ENCODE data around the gene ZFP36L1.

The ZFP36L1 gene

GRCh38 chr14:68794851-68795596 is 2.2 kb upstream of the ZFP36L1 start:
- DNase-seq, result peak; percentile 61 to 74

DNA sequence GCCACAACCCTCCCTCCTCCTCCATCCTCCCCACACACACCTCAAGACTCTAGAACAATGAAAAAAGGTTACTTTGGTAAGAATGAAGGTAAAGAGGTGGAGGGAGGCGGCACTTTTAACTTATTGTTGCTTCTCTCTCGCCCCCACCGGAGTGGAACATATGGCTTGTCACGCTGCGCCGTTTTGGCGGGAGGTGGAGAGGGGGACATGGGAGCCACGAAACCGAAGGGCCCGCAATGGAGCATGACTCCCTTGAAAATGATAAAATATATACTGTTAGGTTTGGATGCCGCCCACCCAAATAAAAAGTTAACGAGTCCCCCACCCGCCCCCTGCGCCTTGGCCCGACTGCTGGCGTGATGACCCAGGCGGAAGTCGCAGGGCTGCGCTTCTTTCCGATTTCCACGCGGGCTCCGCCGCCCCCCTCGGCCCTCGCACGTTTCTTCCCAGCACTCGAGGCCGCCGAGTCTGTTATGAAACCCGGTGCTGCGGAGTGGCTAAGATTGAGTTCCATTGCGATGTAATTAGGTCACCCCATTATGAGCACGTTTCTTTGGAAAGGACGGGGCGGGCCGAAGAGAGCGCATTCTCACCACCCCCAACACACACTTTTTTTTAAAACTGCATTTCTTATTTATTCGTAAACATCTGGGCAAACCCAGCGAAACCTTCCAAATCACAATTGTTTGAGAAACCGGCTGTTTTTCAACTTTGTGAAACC is 1.4 kb upstream of the ZFP36L1 start:
- DNase-seq, result peak; percentile 93 to 94

GRCh38 chr14:68793734-68794129 is 865 bp upstream of the ZFP36L1 start:
- no peak for DNase-seq

DNA sequence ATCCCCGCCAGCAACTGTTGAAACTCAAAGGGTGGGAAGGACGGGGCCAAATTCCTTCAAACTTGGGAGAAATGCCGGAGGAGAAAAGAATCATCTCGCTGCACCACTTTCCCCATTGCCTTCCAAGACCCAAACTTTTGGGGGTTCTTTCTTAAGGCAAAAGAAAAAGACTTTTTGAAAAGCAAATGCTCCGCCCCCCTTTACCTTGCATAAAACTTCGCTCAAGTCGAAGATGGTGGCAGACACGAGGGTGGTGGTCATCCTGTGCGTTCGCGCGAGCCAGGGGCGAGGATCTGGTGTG is 239 bp downstream of the ZFP36L1 start:
- no peak for DNase-seq

- peak in 1 of 2 donors; percentile 46 for DNase-seq
These were observed 777 bp downstream of the ZFP36L1 start for GRCh38 chr14:68791902-68792677.

- DNase-seq, result no peak
These were observed 1.6 kb downstream of the ZFP36L1 start for GRCh38 chr14:68791078-68791901.

DNA sequence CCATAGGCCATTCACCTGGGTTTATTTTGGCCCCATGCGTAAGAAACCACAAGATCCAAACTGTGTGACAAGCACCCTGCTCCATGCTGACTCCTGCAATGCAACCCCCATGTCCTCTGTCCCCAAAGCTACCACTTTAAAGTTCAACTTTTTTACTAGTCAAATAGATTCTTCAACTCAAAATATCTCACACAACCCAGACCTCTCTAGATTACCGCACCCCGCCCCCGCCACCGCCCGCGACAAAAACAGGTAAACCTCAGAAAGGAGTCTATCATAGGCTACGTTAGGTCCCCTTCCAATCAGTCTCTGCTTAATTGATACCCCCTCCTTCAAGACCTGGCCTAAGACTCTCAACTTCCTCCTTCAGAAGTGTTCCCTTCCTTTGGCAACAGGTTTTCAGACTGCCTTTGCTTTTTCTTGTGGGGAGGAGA is 2.2 kb downstream of the ZFP36L1 start:
- DNase-seq, result peak; percentile 46 to 60

- no peak for DNase-seq
These were observed 2.8 kb downstream of the ZFP36L1 start for GRCh38 chr14:68789821-68790643.

DNA sequence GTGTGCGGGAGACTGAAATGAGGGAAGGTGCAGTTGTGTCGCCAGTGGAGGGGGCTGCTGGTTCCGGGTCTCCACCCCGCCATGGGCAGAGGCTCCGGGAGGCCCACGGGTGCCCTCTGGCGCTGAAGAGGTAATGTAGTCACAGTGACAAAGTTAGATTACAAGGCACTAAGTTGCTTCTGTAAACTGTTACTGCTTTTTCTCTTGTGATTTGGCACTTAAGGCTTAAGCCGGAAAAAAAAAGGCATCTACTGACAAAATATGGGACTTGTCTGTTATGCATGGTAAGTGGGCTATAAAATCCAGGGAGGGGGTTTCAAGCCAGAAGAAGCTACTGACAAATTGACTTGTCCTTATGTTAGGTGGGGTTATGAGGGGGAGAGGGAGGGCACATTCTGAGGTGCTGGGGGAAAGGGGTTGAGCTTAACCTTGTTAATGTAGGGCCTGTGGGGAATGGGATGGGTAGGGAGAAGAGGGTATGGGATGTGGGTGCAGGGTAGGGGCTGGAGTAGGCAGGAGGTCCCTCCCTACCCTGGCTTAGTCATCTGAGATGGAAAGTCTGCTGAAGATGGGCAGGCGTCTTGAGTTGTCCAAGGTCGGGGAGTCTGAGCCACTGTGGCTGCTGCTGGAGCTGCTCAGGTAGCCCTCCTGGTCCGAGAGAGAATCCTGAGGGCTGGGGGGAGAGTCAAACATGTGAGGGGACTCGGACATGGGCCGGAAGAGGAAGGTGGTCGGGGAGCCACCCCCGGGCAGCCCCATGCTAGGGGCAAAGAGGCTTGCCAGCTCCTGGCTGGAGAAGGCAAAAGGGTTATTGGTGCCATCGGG is 3.7 kb downstream of the ZFP36L1 start:
- peak; percentile 90 for DNase-seq

GRCh38 chr14:68788275-68788995 is 4.4 kb downstream of the ZFP36L1 start:
- DNase-seq, result peak in 1 of 2 donors; percentile 19

DNA sequence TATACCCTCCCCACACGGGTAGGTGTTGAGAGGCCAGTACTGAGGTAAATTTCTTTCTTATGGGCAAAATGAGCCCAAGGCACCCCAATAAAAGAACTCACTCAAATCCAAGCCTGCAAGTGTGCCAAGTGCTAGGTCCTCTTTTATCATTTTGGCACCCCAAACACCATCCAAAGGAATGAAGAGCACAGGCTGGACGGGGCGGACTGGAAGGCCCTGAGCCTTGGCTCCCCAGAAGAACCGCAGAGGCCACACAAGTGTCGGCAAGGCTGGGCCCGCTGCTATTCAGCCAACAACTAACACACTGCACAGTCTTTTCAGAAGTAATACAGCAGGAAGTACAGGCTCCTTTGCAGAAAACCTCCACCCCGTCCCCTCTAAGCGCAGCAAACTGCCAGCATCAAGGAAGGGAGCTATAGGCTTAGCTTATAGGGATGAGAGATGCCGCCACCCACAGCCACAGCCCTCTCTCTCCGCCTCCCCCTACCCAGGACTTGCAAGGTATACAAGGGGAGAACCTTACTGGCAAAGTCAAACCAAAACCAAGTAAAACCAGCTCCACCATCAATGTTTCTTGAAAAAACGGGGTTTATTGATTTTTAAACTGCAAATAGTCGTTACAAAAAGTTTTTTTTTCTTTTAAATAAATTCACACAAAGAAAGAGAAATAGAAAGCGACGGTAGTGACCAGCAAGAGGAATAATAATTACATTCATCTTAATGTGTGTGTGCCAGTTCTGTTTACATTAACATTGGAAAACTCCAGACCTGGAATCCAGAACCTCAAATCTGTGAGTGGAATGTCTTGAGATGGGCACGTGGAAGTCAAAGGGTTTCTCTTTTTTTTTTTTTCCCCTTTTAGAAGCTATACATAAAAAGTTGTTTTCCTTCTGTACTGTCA is 5.5 kb downstream of the ZFP36L1 start:
- peak; percentile 47 to 61 for DNase-seq

DNA sequence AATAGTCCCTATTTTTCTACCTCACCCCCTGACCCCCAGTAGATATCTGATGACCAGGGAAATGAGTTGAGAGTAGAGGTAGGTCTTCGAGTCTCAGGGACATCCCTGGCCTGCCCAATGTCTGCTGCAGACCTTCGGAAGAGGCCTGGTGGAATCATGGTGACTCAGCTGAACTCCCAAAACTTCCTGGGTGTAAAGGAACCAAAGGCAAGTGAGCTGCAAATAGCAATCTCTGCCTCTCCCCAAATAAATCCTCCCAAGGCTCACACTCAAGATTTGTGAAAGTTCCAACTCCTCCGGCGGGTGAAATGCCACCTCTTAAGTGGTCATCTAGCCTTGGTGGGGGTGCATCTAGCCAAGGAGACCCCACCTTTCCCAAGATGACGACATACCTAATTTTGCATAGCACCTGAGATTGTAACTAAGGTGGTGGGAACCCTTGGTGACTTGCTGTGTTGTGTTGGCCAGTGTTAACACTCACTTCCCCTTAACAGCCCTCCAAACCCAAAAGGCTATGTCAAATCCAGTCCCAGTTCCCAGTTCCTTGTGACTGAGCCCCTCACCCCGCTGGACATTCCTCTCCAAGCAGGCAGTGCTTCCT is 6.3 kb downstream of the ZFP36L1 start:
- peak in 1 of 2 donors; percentile 32 for DNase-seq

DNA sequence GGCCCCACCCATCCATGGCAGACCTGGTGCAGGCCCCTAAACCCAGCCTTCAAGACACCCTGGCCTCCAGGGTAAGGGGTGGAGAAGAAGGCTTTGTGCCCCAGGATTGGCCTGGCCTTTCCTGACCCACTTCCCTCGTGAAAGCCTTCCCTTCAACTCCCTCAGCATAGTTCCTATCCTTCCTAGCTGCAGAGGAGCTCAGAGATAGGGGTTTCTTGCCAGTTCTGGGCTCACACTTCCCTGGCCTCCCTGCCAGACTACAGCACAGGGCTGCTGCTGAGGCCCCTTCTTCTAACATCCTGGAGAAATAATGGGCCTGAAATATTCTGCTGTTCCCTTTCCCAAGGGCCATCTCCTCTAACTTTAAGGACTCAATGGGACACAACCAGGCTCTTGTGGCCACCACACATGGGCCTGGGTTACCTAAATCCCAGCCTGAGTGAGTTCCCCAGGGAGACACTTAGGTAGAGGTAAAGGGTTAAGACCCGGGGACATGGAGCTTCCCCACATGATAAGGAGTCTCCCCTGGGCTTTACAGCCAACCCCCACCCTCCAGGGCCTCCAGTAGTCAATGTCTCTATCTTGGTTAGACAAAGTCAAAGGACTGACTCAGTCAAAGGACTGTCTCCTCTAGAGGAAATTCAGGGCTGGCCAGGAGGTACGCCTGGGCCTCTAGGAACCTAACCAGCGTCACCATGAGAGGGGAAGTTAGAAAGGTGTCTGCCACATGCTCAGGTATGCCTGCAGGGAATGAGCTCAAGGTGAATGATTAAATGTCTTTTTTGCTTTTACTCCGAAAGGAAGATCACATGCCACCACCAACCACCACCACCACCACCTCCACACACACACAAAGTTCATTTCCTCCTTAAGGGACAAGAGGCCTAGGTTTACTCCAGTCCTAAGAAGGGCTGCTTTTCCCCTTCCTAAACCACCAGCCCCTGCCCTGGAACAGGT is 7.1 kb downstream of the ZFP36L1 start:
- peak; percentile 44 to 65 for DNase-seq

DNA sequence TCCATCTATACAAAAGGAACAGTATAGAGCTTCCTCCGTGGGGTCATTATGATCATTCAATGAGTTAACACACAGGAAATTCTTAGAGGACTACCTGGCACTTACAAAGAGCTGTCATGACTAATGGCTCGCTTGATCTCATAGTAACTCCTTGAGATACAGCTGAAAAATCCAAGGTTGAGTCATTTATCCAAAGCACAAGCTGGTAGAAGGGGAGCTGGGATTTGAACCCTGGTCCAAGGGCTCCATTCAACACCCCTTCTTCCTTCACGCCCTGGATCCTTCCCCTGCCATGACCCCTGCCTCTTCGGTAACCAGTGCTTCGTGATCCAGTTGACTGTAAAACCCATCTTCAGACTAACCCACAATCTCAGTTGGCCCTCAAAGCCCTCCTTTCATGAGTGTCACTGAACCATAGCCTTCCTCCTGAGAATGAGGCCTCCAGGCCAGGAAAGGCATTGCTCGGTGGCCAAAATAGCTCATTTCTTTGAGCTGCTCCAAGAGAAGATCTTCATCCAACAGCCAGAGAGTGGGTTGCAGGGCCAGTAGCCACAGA is 7.8 kb downstream of the ZFP36L1 start:
- DNase-seq, result no peak

DNA sequence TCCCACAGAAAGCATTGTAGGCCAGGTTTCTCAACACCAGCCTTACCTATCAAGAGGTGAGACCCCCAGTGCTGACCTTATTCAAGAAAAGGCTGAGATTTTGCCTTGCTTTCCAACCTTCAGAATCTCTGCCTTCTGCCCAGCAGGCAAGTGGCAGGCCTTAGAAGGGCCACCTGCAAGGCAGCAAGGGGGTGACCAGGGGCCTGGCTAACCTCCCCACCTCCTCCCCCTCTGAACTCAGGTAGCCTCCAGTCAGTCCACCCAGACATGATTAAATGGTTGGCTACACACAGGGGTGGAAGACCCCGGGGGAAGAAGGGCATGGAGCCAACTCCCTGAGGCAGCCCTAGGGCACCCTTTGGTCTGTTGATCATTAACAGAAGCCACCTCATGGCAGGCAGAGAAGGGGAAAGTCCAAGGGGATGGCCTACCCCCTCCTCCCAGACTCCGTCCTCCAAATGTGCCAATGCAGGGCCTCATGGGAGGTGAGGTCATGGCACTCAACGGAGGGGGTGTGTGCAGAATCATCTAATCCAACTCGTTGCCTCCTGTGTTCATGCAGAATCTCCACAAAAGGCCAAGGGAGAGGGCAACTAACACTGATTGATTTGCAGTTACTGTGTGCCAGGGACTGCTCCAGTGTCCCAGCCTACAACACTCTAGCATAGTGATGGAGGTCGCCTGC is 8.5 kb downstream of the ZFP36L1 start:
- DNase-seq, result peak in 1 of 2 donors; percentile 21

- DNase-seq, result no peak
These were observed 9.2 kb downstream of the ZFP36L1 start for GRCh38 chr14:68783408-68784225.
